Ammon's horn (tissue), 1 donor: ENCODE measurements around the gene OTOR.

Experiments used
- DNase-seq: peaks from one replicate; pipeline ENCODE4 v3.0.0-alpha.2; 2016; ENCODE audit warnings: low spot score

Gene OTOR

GRCh38 chr20:16748308-16748900, at the start of gene OTOR:
TSS of gene OTOR (plus strand) at chr20:16748358. CDS start at chr20:16748402, 44 bp downstream.
- DNase-seq = no peak

DNA sequence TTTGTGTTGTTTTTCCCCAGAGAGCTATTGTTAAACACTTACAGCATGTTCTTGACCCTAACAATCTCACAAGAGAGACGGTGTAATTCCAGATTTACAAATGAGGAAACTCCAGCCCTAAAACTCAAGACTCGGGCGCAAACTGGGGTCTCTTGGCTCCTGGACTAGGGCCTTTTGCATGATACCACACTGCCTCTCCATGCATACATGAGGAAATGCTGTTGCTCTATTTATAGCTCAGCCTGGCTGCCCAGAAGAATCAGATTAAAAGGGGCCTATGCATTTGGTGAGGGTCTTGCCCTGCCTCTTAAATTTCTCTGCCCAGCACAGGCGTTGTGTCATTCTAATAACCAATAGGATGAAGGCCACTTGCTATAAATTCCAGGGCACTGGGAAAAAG, 48.9 kb upstream of the OTOR start:
- DNase-seq = no peak

DNA sequence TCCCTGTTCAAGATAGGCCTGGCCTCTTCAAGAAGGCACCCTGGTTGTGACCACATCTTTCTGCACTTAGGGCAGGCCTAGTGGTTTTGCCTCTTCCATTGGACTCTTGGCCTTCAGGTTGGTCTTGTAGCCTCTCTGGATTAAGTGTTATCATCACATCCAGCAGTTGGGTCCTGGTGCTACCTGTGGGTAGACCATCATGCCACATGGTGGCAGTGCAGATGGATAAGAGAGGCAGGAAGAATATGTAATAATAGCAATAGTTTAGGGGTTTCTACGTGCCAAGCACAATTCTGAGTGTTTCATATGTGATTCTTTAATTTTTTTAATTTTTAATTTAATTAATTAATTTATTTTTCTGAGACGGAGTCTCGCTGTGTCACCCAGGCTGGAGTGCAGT, 46.9 kb upstream of the OTOR start:
- peak; percentile 20 for DNase-seq

DNA sequence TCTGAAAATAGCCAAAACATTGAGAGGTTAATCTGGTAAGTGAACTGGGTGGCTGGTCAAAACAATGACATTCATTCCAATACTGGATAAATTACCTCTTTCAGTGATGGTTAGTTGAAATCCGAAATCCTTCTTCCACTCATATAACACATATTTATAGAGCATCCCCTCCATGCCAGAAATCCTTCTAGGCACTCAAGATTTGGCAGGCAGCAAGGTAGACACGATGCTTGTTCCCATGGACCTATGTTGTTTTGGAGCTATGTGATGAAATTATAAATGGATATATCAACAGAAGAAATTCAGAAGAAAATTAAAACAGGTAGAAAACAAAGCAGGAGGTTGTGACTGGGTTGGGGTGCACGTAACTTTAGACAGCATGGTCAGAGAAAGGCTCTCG, 44.6 kb upstream of the OTOR start:
- DNase-seq = no peak

DNA sequence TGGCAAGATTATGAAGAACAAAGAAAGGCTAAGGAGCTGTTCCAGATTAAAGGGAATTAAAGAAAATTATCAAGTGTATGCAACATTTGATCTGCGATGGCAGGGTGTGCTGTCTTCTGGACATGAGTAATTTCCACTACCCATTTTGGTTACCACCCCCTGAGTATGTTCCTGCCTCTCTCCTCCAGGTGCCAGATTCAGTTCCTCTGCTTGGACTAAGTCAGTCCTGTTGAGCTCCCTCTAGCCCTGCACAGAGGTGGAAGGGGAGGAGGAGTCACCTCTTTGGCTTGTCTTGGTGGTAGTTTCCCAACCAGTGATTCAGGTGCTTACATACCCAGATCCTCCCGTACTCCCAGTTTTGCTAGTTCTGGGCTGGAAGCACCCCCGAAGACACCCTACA, 40.5 kb upstream of the OTOR start:
- DNase-seq = no peak

DNA sequence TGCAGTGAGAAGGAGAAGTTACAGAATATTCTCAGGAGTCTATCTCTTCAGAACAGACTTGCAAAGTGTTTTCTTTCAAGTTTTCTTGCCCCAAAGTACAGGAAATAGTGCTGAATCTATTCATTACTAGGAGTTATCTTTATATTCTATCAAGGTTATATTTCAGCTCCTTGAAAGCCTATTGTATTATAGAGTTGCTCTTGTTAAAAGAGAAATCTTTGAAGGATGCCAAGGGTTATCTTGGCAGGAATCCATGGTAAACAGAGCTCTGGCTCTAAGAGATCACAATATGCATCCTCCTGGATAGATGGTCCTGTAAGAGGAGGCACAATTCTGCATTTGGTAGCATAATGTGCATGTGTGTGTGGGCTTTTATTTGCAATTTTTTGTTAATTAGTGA, 39.6 kb upstream of the OTOR start:
- no peak for DNase-seq

- no peak for DNase-seq
Observed at GRCh38 chr20:16709017-16709416, 39.1 kb upstream of the OTOR start.

DNA sequence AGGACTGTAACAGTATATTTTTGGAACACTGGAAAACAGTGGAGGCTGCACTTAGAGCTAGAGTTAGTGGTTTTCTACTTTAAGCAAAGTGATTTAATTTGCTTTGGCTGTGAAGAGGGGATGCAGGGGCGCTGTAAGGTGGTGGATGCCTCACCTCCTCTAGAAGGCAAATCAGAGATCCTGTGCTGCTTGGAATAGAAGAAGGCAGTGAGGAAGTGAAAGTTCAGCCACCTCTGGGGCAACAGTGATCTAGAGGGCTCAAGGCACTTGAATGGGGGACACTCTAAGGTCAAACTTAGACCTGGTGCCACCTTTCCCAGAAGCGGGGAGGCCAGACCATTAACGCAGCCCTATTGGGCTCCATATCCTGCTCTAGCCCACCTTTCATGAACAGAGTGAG, 37.4 kb upstream of the OTOR start:
- no peak for DNase-seq

GRCh38 chr20:16711661-16712258, 36.4 kb upstream of the OTOR start:
- no peak for DNase-seq

DNA sequence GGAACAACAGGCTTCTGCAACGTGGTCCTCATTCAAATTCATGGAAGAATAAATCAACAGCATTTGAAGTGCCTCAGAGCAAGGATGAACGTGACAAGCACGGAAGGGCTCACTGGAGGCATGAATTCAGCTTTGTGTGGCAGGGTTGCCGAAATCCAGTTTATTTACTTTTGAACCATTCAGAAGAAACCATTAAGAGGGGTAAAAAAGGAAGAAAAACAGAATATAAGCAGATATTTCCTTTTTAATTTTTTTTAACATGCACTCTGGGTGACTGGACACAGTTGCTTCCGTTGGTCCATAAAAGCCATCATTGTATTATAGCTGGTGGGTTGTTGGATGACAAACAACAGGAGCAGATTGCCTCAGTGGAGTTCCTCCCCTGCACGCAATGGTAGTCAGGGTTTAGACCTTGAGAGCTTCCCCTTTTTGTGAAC, 35.6 kb upstream of the OTOR start:
- peak; percentile 34 for DNase-seq

- DNase-seq = no peak
Observed at GRCh38 chr20:16713066-16713465, 35.1 kb upstream of the OTOR start.

DNA sequence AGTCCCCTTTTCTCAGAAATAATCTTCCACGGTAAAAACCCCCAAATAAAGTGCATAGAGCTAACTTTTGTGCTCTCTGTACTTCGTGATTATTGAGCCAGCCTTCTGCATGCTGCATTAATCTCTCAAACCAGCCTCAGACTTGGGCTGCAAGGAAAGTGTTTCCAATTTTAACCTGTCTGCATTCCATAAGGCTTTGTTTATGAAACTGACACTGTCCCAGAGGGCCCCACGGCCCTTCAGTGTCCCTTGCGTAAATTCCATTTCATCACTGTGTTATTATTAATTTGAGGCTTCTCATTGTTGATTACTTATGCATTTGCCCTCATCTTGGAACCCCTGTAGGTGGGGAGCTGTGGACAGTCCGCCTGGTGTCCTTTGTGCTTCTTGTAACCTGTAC, 33.9 kb upstream of the OTOR start:
- DNase-seq = no peak

DNA sequence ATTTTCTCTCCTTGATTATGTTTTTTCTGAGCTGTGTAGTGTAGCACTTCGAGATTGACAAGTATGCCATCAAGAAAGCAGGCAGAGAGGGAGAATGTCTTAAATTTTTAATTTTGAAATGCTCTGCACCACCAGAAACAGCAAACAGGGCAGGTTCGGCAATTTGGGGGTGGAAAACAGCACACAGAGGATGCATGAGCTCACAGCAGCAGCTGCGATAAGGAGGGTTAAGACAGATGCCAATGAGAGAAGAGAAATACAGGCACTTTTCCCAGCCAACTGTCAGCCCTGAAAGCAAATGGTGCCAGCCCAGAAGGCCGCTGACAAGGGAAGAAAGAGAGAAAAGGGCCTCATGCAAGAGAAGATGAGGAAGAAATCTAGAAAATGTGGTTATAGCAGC, 33.4 kb upstream of the OTOR start:
- DNase-seq = peak; percentile 80

GRCh38 chr20:16719421-16719820, 28.7 kb upstream of the OTOR start:
- no peak for DNase-seq

GRCh38 chr20:16729080-16729479, 19.1 kb upstream of the OTOR start:
- no peak for DNase-seq

GRCh38 chr20:16729565-16730460, 18.3 kb upstream of the OTOR start, which contains the start of gene SNRPB2:
TSS of gene SNRPB2 (plus strand) at chr20:16730026. CDS start at chr20:16731703, 1,677 bp downstream.
- peak; percentile 96 for DNase-seq

- DNase-seq = no peak
Observed at GRCh38 chr20:16732506-16733152, 15.5 kb upstream of the OTOR start.

GRCh38 chr20:16740365-16741072, 7.6 kb upstream of the OTOR start:
- DNase-seq = no peak

- DNase-seq = peak; percentile 43
Observed at GRCh38 chr20:16744178-16744807, 3.9 kb upstream of the OTOR start.

GRCh38 chr20:16745204-16745603, 3.0 kb upstream of the OTOR start:
- no peak for DNase-seq

DNA sequence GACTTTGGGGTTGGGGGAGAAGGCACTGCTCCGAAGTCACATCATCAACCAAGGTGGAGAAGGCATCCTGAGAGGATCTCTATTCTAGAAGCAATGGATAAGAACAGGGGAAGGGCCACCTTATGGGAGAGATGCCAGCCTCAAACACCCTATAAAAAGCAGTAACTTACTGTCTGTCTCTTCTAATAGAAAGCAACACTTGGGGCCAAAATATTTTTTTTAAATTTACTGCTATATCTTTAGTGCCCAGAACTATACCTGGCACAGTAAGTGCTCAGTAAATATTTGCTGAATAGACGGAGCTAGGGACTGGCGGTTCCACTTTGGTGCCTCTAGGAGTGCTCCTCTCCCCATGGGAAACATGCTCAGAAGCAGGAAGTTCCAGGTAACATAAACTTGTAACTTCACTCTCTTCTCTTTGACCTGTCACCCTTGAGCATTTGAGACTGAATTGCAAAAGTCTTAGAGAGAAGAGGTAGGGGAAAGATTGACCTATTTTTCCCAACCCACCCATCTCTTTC, 807 bp upstream of the OTOR start:
- no peak for DNase-seq
